DND-41 (cell line): ENCODE data around the gene MMAB.

Source experiments
- CTCF ChIP-seq: IDR thresholded peaks from 2 replicates; pipeline ENCODE4 v1.5.1; 2012; ENCODE audit warnings: borderline replicate concordance, low read length, moderate library complexity, mild to moderate bottlenecking; ENCODE audit not compliant: poor library complexity, severe bottlenecking; ENCODE audit errors: extremely low read depth
- EZH2 ChIP-seq: IDR thresholded peaks from 3 replicates; pipeline ENCODE4 v1.6.1; 2012; ENCODE audit warnings: borderline replicate concordance, low read depth, mild to moderate bottlenecking, moderate library complexity, low read length, inconsistent platforms; ENCODE audit not compliant: severe bottlenecking

GRCh38 chr12:109558374-109559199 lies 14.7 kb downstream of the MMAB start:
- TF ChIP-seq CTCF (no peak), EZH2 (no peak)
